ENCODE results near the gene TNRC6B.

GRCh38 chr22:40156001-40156516, 21.7 kb upstream of the TNRC6B start:
- TF ChIP-seq CTCF (IDR thresholded peaks at IDR 0.05; ENCODE audit: poor library complexity, severe bottlenecking) (no peak), EZH2 (IDR thresholded peaks at IDR 0.05; ENCODE audit: borderline replicate concordance, insufficient read depth, low read length, poor library complexity, severe bottlenecking) (no peak), TAF1 (IDR thresholded peaks at IDR 0.05; ENCODE audit: low read depth) (no peak), REST (IDR thresholded peaks at IDR 0.05; ENCODE audit: borderline replicate concordance) (no peak), EP300 (conservative IDR thresholded peaks at IDR 0.05; ENCODE audit: poor library complexity, severe bottlenecking) (no peak), POLR2AphosphoS5 (IDR thresholded peaks at IDR 0.05) (no peak)

Measured in neural cell (in vitro differentiated cells).